HT-29 (cell line): ENCODE measurements around the gene AFAP1L1. TPM values are rescaled to one million over a fixed set of nuclear protein-coding genes. Genes with fewer than 3 reads are reported as not detected.

Experiments used
- DNase-seq: peaks from one replicate; pipeline ENCODE4 v3.0.0-alpha.2; 2015; ENCODE audit warnings: low spot score
- total RNA-seq: library from RNA; depleted of rRNA; stranded (reverse); fragments of >200 nt; shearing (Covaris generic); gene quantifications from 2 replicates; pipeline ENCODE4 v1.2.3, GENCODE V29; 2014

Gene AFAP1L1
- total RNA-seq, 1 experiment from 2014 or later = 0.05 TPM

- DNase-seq = no peak
These were observed 12.8 kb downstream of the AFAP1L1 start for GRCh38 chr5:149284501-149284900.

- no peak for DNase-seq
These were observed 13.5 kb downstream of the AFAP1L1 start for GRCh38 chr5:149285153-149285552.

GRCh38 chr5:149288436-149288835 lies 16.8 kb downstream of the AFAP1L1 start:
- no peak for DNase-seq

GRCh38 chr5:149289301-149289700 lies 17.6 kb downstream of the AFAP1L1 start:
- DNase-seq = no peak

GRCh38 chr5:149294872-149295829 lies 23.5 kb downstream of the AFAP1L1 start:
- no peak for DNase-seq

- DNase-seq = no peak
These were observed 25.8 kb downstream of the AFAP1L1 start for GRCh38 chr5:149297340-149298025.

- no peak for DNase-seq
These were observed 26.5 kb downstream of the AFAP1L1 start for GRCh38 chr5:149298163-149298562.

- DNase-seq = no peak
These were observed 27.3 kb downstream of the AFAP1L1 start for GRCh38 chr5:149298842-149299404.

GRCh38 chr5:149299451-149300054 lies 27.9 kb downstream of the AFAP1L1 start:
- no peak for DNase-seq

GRCh38 chr5:149300441-149300840 lies 28.8 kb downstream of the AFAP1L1 start:
- DNase-seq = no peak

GRCh38 chr5:149301049-149301743 lies 29.5 kb downstream of the AFAP1L1 start:
- DNase-seq = no peak

GRCh38 chr5:149301744-149302380 lies 30.2 kb downstream of the AFAP1L1 start:
- DNase-seq = no peak

GRCh38 chr5:149302641-149303040 lies 31.0 kb downstream of the AFAP1L1 start:
- no peak for DNase-seq

GRCh38 chr5:149303210-149303609 lies 31.6 kb downstream of the AFAP1L1 start:
- no peak for DNase-seq

GRCh38 chr5:149304195-149305078 lies 32.8 kb downstream of the AFAP1L1 start:
- no peak for DNase-seq

- DNase-seq = no peak
These were observed 37.7 kb downstream of the AFAP1L1 start for GRCh38 chr5:149309354-149309753.

- no peak for DNase-seq
These were observed 38.8 kb downstream of the AFAP1L1 start for GRCh38 chr5:149310488-149310887.

GRCh38 chr5:149310947-149311658 lies 39.4 kb downstream of the AFAP1L1 start:
- no peak for DNase-seq
